ENCODE data around the gene RHNO1.
A peak's percentile ranks its signal among the peaks of the same experiment; 100 is the strongest.
"Not testable (repeated sequence)": the region's sequence is repeated elsewhere in the genome, so short reads cannot be mapped to it uniquely, and the experiment has no call there.

Gene RHNO1

DNA sequence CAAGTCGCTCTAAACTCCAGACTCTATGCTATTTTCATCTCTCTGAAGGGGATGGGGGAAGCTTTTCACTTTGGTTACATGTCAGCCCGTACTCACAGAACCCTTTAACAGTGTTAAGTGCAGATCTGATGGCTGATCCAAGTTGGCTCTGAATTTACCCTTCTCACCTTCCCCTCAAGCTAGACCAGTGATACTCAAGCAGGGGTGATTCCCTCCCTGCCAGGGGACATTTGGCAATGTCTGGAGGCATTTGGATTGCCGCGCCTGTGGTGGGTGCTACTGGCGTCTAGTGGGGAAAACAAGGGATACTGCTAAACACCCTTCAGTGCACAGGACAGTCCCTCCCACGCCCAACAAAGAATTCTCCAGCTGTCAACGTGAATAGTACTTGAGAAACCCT is 14.1 kb upstream of the RHNO1 start:
- no peak overlapping the region for H3K4me3 ChIP-seq (ENCODE audit: low read depth, low read length)
- peaks cover 63% of the 10 kb centered on the region for H3K36me3 ChIP-seq (ENCODE audit: control insufficient read depth, insufficient read depth, low read length)
- H3K9ac ChIP-seq (ENCODE audit: low read depth, low read length), result no peak overlapping the region
- H3K4me1 ChIP-seq (ENCODE audit: control insufficient read depth, insufficient read depth, low read length), result no peaks in the 10 kb centered on the region
- no peaks in the 10 kb centered on the region for H3K27me3 ChIP-seq (ENCODE audit: control insufficient read depth, insufficient read depth, low read length)
- H3K9me3 ChIP-seq (ENCODE audit: control insufficient read depth, insufficient read depth, low read length), result no peaks in the 10 kb centered on the region

DNA sequence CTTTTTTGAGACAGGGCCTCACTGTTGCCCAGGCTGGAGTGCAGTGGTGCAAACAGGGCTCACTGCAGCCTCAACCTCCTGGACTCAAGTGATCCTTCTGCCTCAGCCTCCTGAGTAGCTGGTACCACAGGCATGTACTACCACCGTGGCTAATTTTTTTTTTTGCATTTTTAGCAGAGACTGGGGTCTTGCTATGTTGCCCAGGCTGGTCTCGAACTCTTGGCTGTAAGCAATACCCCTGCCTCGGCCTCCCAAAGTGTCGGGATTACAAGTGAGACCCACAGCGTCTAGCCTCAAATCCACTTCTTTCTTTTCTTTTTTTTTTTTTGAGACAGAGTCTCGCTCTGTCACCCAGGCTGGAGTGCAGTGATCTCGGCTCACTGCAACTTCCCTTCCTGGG is 13.6 kb upstream of the RHNO1 start:
- H3K36me3 ChIP-seq (ENCODE audit: control insufficient read depth, insufficient read depth, low read length), result peaks cover 67% of the 10 kb centered on the region
- not testable (repeated sequence) for H3K9me3 ChIP-seq (ENCODE audit: control insufficient read depth, insufficient read depth, low read length)

DNA sequence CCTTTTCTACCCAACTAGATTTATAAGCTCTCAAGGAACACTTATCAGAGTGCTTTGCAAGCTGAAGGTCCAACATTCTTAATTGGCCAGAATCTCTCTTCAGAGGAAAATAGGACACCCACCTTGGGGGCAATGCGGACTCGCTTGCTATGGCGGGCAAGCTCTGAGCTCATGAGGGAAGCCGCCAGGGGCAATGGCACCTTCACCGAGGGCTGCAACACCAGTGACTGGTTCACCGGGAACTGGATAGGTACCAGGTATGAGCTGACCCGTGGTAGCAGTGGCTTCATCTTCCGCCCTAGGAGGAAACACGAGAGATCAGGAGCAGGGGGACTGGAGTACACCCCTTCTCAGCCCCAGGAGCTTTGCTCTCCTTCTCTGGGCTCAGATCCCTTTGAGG is 12.8 kb upstream of the RHNO1 start:
- Histone ChIP-seq H3K4me3 (ENCODE audit: low read depth, low read length) (no peak overlapping the region), H3K4me1 (ENCODE audit: control insufficient read depth, insufficient read depth, low read length) (no peaks in the 10 kb centered on the region), H3K9ac (ENCODE audit: low read depth, low read length) (no peak overlapping the region), H3K27me3 (ENCODE audit: control insufficient read depth, insufficient read depth, low read length) (no peaks in the 10 kb centered on the region), H3K9me3 (ENCODE audit: control insufficient read depth, insufficient read depth, low read length) (no peaks in the 10 kb centered on the region), H3K36me3 (ENCODE audit: control insufficient read depth, insufficient read depth, low read length) (peaks cover 60% of the 10 kb centered on the region)

More for the DNA sequence above, 13.6 kb upstream of the RHNO1 start:
- not testable (repeated sequence) for H3K27me3 ChIP-seq (ENCODE audit: control insufficient read depth, insufficient read depth, low read length); H3K9ac ChIP-seq (ENCODE audit: low read depth, low read length); H3K4me3 ChIP-seq (ENCODE audit: low read depth, low read length); H3K4me1 ChIP-seq (ENCODE audit: control insufficient read depth, insufficient read depth, low read length)

DNA sequence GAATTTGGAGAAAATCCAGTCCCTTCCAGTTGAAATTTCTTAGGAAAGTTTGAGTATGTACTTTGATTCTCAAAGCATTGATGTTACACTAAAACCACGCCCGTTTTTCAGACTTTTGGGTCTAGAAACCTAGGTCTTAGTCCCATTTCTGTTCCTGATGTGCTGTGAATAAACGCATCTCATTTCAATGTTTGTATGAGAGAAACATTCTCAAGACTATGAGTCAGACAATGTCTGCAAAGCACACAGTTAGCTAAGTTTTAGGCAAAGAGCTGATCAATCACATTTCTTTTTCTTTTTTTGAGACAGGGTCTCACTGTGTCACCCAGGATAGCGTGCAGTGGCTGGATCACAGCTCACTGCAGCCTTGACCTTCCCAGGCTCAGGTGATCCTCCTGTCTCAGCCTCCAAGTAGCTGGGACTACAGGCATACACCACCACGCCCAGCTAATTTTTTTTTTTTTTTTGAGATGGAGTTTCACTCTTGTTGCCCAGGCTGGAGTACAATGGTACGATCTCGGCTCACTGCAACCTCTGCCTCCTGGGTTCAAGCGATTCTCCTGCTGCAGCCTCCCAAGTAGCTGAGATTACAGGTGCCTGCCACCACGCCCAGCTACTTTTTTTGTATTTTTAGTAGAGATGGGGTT is 7.9 kb upstream of the RHNO1 start:
- not testable (repeated sequence) for H3K4me3 ChIP-seq (ENCODE audit: low read depth, low read length); H3K27me3 ChIP-seq (ENCODE audit: control insufficient read depth, insufficient read depth, low read length); H3K9me3 ChIP-seq (ENCODE audit: control insufficient read depth, insufficient read depth, low read length); H3K9ac ChIP-seq (ENCODE audit: low read depth, low read length); H3K4me1 ChIP-seq (ENCODE audit: control insufficient read depth, insufficient read depth, low read length)
- peaks cover 46% of the 10 kb centered on the region for H3K36me3 ChIP-seq (ENCODE audit: control insufficient read depth, insufficient read depth, low read length)

DNA sequence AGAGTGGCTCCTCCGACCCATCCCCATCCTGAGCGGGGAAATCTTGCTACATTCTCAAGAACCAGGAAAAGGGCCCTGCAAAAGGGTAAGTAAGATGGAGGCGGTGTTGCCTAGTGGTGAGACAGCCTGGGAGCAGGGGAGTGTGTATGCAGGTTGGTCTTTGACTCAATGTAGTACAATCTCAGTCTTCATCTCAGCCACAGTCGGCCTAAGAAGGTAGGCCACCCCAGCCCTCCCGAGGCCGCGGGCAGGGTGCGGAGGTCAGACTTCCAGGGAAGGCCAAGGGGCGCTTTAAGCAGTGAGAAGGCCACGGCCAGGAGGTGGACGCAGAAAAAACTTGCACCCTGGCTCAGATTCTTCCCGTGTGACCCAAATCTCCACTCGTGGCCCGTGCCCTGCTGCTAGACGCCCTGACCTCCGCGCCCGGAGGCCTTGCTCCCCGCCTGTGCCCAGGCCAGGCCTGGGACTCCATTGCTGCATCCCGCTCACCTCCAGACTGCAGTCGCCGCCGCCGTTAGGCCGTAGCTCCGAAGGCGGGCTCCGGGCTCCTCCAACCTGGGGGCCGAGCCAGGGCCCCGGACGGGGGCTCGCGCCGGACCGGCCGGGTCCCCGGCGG is 484 bp upstream of the RHNO1 start:
- Histone ChIP-seq H3K9me3 (ENCODE audit: control insufficient read depth, insufficient read depth, low read length) (no peaks in the 10 kb centered on the region), H3K4me3 (ENCODE audit: low read depth, low read length) (peak overlapping the region; percentile 93), H3K36me3 (ENCODE audit: control insufficient read depth, insufficient read depth, low read length) (peaks cover 16% of the 10 kb centered on the region), H3K4me1 (ENCODE audit: control insufficient read depth, insufficient read depth, low read length) (peaks cover 8% of the 10 kb centered on the region), H3K27me3 (ENCODE audit: control insufficient read depth, insufficient read depth, low read length) (no peaks in the 10 kb centered on the region), H3K9ac (ENCODE audit: low read depth, low read length) (peak overlapping the region; percentile 91)

DNA sequence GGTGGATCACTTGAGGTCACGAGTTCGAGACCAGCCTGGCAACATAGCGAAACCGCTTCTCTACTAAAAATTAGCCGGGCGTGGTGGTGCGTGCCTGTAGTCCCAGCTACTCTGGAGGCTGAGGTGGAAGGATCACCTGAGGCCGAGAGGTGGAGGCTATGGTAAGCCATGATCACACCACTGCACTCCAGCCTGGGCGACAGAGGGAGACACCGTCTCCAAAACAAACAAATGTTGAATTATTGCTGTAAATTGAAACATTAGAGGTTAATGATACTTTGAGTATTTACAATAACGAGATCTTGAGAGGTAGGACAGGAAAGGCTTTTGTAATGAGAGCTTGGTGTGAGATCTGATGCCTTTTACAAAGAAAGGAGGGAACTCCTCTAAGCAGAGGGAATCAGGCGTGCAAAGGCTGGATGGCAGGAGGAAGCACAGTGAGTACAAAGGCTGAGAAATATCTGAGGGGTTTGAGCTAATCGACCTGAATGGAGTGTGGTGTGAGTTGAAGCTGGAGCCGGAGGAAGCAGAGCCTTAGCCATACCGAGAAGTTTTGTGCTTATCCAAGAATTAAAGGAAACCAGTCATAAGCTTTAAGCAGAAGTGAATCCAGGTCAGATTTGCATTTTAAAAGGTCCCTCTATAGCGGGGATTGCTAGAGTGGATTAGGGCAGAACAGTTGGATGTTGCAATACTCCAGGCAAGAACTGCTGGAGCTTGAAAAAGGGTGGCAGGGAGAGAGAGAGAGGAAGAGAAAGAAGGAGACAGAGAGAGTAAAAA is 1.1 kb downstream of the RHNO1 start:
- Histone ChIP-seq H3K4me3 (ENCODE audit: low read depth, low read length) (peak overlapping the region; percentile 93), H3K9me3 (ENCODE audit: control insufficient read depth, insufficient read depth, low read length) (no peaks in the 10 kb centered on the region), H3K36me3 (ENCODE audit: control insufficient read depth, insufficient read depth, low read length) (peaks cover 11% of the 10 kb centered on the region), H3K27me3 (ENCODE audit: control insufficient read depth, insufficient read depth, low read length) (no peaks in the 10 kb centered on the region), H3K9ac (ENCODE audit: low read depth, low read length) (peak overlapping the region; percentile 74), H3K4me1 (ENCODE audit: control insufficient read depth, insufficient read depth, low read length) (peaks cover 8% of the 10 kb centered on the region)

DNA sequence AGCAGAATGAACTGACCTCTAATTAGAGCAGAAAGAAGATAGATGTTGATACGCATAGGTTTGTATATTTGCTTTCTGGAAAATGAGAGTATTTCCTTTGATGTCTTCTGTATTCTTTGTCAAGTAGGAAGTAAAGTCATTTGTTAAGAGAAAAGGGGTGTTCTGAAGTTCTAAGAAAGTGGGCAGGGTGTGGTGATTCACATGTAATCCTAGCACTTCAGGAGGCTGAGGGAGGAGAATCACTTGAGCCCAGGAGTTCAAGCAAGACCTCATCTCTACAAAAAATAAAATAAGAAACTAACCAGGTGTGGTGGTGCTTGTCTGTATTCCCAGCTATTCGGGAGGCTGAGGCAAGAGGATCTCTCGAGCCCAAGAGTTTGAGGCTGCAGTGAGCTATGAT is 2.8 kb downstream of the RHNO1 start:
- no peaks in the 10 kb centered on the region for H3K9me3 ChIP-seq (ENCODE audit: control insufficient read depth, insufficient read depth, low read length)
- peaks cover 6% of the 10 kb centered on the region for H3K36me3 ChIP-seq (ENCODE audit: control insufficient read depth, insufficient read depth, low read length)
- no peak overlapping the region for H3K9ac ChIP-seq (ENCODE audit: low read depth, low read length)
- H3K27me3 ChIP-seq (ENCODE audit: control insufficient read depth, insufficient read depth, low read length), result no peaks in the 10 kb centered on the region
- H3K4me3 ChIP-seq (ENCODE audit: low read depth, low read length), result no peak overlapping the region
- peaks cover 12% of the 10 kb centered on the region for H3K4me1 ChIP-seq (ENCODE audit: control insufficient read depth, insufficient read depth, low read length)

DNA sequence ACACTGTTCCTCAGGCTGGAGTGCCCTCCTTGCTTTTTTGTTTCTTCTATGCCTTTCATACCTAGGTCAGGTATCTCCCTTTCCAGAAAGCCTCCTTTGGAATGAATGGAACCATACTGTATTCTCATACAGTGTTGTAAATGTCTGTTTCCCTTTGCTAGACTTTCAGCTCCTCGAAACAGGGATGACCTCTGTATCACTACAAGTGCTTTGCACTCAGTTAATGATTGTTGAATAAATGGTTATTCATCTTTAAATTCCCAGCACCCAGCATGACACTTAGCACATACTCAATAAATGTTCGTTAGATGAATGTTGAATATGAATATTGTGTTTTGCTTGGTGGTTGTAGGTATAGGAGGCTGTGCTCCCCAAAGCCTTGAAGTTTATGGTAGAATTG is 7.8 kb downstream of the RHNO1 start:
- Histone ChIP-seq H3K9me3 (ENCODE audit: control insufficient read depth, insufficient read depth, low read length) (no peaks in the 10 kb centered on the region), H3K27me3 (ENCODE audit: control insufficient read depth, insufficient read depth, low read length) (no peaks in the 10 kb centered on the region), H3K36me3 (ENCODE audit: control insufficient read depth, insufficient read depth, low read length) (peaks cover 20% of the 10 kb centered on the region), H3K4me3 (ENCODE audit: low read depth, low read length) (no peak overlapping the region), H3K4me1 (ENCODE audit: control insufficient read depth, insufficient read depth, low read length) (peaks cover 6% of the 10 kb centered on the region), H3K9ac (ENCODE audit: low read depth, low read length) (no peak overlapping the region)

DNA sequence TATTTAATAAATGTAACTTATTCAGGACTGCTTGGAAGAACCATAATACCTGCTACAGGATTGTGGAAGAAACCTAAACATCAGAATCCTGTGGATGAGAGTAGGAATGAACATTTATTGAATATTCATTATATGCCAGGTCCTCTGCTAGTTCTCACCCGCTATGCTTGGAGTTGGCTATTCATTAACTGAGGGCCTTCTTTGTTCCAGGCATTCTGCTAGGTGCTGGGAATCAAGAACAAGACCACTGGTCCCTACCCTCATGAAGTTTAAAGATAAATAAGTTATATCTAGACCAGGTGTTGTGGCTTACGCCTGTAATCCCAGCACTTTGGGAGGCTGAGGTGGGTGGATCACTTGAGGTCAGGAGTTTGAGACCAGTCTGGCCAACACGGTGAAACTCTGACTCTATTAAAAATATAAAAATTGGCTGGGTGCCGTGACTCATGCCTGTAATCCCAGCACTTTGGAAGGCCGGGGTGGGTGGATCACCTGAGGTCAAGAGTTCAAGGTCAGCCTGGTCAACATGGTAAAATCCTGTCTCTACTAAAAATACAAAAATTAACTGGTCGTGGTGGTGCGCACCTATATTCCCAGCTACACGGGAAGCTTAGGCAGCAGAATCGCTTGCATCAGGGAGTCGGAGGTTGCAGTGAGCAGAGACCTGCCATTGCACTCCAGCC is 9.9 kb downstream of the RHNO1 start:
- no peaks in the 10 kb centered on the region for H3K27me3 ChIP-seq (ENCODE audit: control insufficient read depth, insufficient read depth, low read length)
- H3K9ac ChIP-seq (ENCODE audit: low read depth, low read length), result no peak overlapping the region
- peaks cover 6% of the 10 kb centered on the region for H3K4me1 ChIP-seq (ENCODE audit: control insufficient read depth, insufficient read depth, low read length)
- no peaks in the 10 kb centered on the region for H3K9me3 ChIP-seq (ENCODE audit: control insufficient read depth, insufficient read depth, low read length)
- no peak overlapping the region for H3K4me3 ChIP-seq (ENCODE audit: low read depth, low read length)
- peaks cover 20% of the 10 kb centered on the region for H3K36me3 ChIP-seq (ENCODE audit: control insufficient read depth, insufficient read depth, low read length)

DNA sequence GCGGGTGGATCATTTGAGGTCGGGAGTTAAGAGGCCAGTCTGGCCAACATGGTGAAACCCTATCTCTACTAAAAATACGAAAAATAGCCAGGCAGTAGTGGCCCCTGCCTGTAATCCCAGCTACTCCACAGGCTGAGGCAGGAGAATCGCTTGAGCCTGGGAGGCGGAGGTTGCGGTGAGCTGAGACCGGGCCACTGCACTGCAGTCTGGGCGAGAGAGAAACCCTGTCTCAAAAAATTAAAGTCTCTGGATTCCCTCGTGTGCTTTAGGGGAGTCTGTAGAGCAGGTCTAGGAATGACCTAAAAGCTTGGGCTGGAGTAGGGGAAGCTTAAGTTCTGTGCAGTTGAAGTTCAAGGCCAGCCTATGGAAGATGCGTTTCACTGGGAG is 13.0 kb downstream of the RHNO1 start:
- H3K9me3 ChIP-seq (ENCODE audit: control insufficient read depth, insufficient read depth, low read length), result no peaks in the 10 kb centered on the region
- H3K36me3 ChIP-seq (ENCODE audit: control insufficient read depth, insufficient read depth, low read length), result peaks cover 20% of the 10 kb centered on the region
- H3K9ac ChIP-seq (ENCODE audit: low read depth, low read length), result peak overlapping the region; percentile 62
- H3K4me3 ChIP-seq (ENCODE audit: low read depth, low read length), result peak overlapping the region; percentile 53
- no peaks in the 10 kb centered on the region for H3K27me3 ChIP-seq (ENCODE audit: control insufficient read depth, insufficient read depth, low read length)
- H3K4me1 ChIP-seq (ENCODE audit: control insufficient read depth, insufficient read depth, low read length), result peaks cover under 1% of the 10 kb centered on the region

DNA sequence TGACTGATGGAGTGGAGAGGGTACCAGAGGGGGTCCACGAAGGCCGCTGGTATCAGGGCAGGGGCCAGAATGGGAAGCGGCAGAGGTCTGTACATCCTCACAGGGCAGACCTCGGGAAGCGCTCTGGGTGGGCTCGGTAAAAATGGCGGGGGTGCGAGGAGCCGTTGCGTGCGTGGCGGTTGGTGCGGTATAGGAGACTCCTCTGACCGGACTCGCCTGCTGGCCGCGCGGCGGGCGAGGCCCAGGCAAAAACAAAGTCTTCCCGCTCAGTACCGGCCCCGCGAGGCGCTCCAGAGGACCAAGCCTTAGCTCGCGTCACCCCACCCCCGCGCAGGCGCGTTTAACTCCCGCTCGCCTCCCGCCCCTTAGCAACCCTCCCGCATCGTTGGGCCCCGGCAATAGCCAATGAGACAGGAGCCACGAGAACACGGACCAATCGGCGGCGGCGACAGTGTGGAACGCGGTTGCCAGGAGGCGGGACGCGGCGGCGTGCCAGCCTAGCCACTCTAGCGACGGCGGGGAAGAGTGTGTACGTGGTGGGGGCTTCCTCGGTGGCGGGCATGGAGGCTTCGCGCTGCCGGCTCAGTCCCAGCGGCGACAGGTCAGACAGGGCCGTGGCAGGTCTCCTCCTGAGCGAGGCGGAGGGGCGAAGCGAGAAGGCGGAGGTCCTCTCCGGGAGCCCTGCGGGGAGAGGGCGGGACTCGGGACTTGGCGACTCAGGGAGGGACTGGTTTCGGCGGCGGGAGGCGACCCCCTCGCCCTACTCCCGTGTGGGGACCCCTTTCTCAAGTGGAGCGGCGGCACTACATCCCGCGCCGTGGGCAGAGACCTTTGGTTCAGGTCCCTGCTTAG is 13.6 kb downstream of the RHNO1 start, which contains the start of gene TULP3:
TSS of gene TULP3 (plus strand) at position 504 of the 852 bp plus-strand sequence. CDS start at position 561, 57 bp downstream.
- Histone ChIP-seq H3K9ac (ENCODE audit: low read depth, low read length) (peak within 1 kb of the TSS; percentile 62), H3K27me3 (ENCODE audit: control insufficient read depth, insufficient read depth, low read length) (no peaks in the 10 kb centered on the region), H3K9me3 (ENCODE audit: control insufficient read depth, insufficient read depth, low read length) (no peaks in the 10 kb centered on the region), H3K4me1 (ENCODE audit: control insufficient read depth, insufficient read depth, low read length) (no peaks in the 10 kb centered on the region), H3K36me3 (ENCODE audit: control insufficient read depth, insufficient read depth, low read length) (peaks cover 20% of the 10 kb centered on the region), H3K4me3 (ENCODE audit: low read depth, low read length) (peak within 1 kb of the TSS; percentile 77)
